GM23338 (cell line): ENCODE measurements around the gene PAX5. TPM values are rescaled to one million over a fixed set of nuclear protein-coding genes. Genes with fewer than 3 reads are reported as not detected.

Experiments
- ATAC-seq: fragments of 200-7000 bp; cut with Tn5 transposase; 3 replicates; pipeline ENCODE4 v1.9.1; 2020
- DNase-seq: peaks from one replicate; pipeline ENCODE4 v3.0.0-alpha.2; 2015; ENCODE audit warnings: low spot score
- H2AFZ ChIP-seq: fragments of 200-600 bp; sonication (generic); 2 replicates; pipeline ENCODE4 v1.8.0; 2016; ENCODE audit warnings: antibody characterized with exemption, mild to moderate bottlenecking, moderate library complexity
- H3F3A ChIP-seq: fragments of 200-600 bp; sonication (generic); replicated peaks from 2 replicates; pipeline ENCODE4 v1.8.0; 2017; ENCODE audit warnings: antibody characterized with exemption, mixed run types, low read depth
- H3K27ac ChIP-seq: fragments of 200-600 bp; sonication (generic); 2 replicates; pipeline ENCODE4 v1.6.1; 2016; ENCODE audit warnings: low read depth
- H3K27me3 ChIP-seq: fragments of 200-600 bp; sonication (generic); 2 replicates; pipeline ENCODE4 v1.8.0; 2016; ENCODE audit warnings: mild to moderate bottlenecking, mixed run types, moderate library complexity; ENCODE audit not compliant: insufficient read depth
- H3K36me3 ChIP-seq: fragments of 200-600 bp; sonication (generic); 2 replicates; pipeline ENCODE4 v1.8.0; 2016; ENCODE audit warnings: mild to moderate bottlenecking; ENCODE audit not compliant: insufficient read depth
- H3K4me1 ChIP-seq: fragments of 200-600 bp; sonication (generic); 2 replicates; pipeline ENCODE4 v1.8.0; 2016; ENCODE audit warnings: mild to moderate bottlenecking, moderate library complexity; ENCODE audit not compliant: insufficient read depth
- H3K4me2 ChIP-seq: fragments of 200-600 bp; sonication (generic); 2 replicates; pipeline ENCODE4 v1.7.1; 2017; ENCODE audit warnings: mixed run types
- H3K4me3 ChIP-seq: fragments of 200-600 bp; sonication (generic); 2 replicates; pipeline ENCODE4 v1.6.1; 2016; ENCODE audit warnings: mixed run types
- H3K79me2 ChIP-seq: fragments of 200-600 bp; sonication (generic); replicated peaks from 2 replicates; pipeline ENCODE4 v1.8.0; 2017; ENCODE audit warnings: mild to moderate bottlenecking; ENCODE audit not compliant: insufficient read depth
- H3K9me2 ChIP-seq: fragments of 200-600 bp; sonication (generic); 2 replicates; pipeline ENCODE4 v1.8.0; 2017; ENCODE audit not compliant: insufficient read depth
- H4K20me1 ChIP-seq: fragments of 200-600 bp; sonication (generic); replicated peaks from 2 replicates; pipeline ENCODE4 v1.8.0; 2017; ENCODE audit warnings: mild to moderate bottlenecking; ENCODE audit not compliant: insufficient read depth
- H3K27ac Mint-ChIP-seq: 2 replicates; pipeline ENCODE4 v1.8.0; 2020; ENCODE audit warnings: inconsistent platforms, mild to moderate bottlenecking, moderate library complexity, mixed read lengths
- H3K27me3 Mint-ChIP-seq: 3 replicates; pipeline ENCODE4 v1.8.0; 2022; ENCODE audit warnings: low read depth, mild to moderate bottlenecking, moderate library complexity, mixed read lengths, inconsistent platforms; ENCODE audit not compliant: insufficient read depth, poor library complexity
- H3K36me3 Mint-ChIP-seq: 3 replicates; pipeline ENCODE4 v1.8.0; 2021; ENCODE audit warnings: low read depth, mild to moderate bottlenecking, inconsistent platforms, moderate library complexity, mixed read lengths
- H3K4me1 Mint-ChIP-seq: 3 replicates; pipeline ENCODE4 v1.8.0; 2020; ENCODE audit warnings: mild to moderate bottlenecking, inconsistent platforms, mixed read lengths
- H3K4me3 Mint-ChIP-seq: 3 replicates; pipeline ENCODE4 v1.8.0; 2021; ENCODE audit warnings: moderate library complexity, mild to moderate bottlenecking, inconsistent platforms, mixed read lengths
- H3K9me3 Mint-ChIP-seq: 3 replicates; pipeline ENCODE4 v1.8.0; 2020; ENCODE audit warnings: moderate library complexity, mild to moderate bottlenecking, inconsistent platforms, mixed read lengths
- CTCF ChIP-seq, 2 experiments: fragments of 200-600 bp in 1 of 2; sonication (generic) in 1 of 2; conservative IDR thresholded peaks; 2 replicates each; pipeline versions ENCODE4 v1.5.1 to v1.6.1; 2016 to 2017; ENCODE audit warnings: antibody characterized with exemption in 2 of 2, low read depth in 2 of 2, mild to moderate bottlenecking in 2 of 2, moderate library complexity in 1 of 2
- ETS1 ChIP-seq: IDR thresholded peaks from 2 replicates; pipeline ENCODE4 v1.6.1; 2016; ENCODE audit warnings: antibody characterized with exemption
- EZH2 ChIP-seq: fragments of 200-600 bp; sonication (generic); IDR thresholded peaks from one replicate; pipeline ENCODE4 v1.8.0; 2017; ENCODE audit warnings: antibody characterized with exemption, mild to moderate bottlenecking, low read depth; ENCODE audit not compliant: unreplicated experiment
- EZH2phosphoT487 ChIP-seq: fragments of 200-600 bp; sonication (generic); IDR thresholded peaks from one replicate; pipeline ENCODE4 v1.8.1; 2018; ENCODE audit warnings: antibody characterized with exemption; ENCODE audit not compliant: unreplicated experiment
- NANOG ChIP-seq: IDR thresholded peaks from 2 replicates; pipeline ENCODE4 v1.6.1; 2016; ENCODE audit warnings: antibody characterized with exemption, borderline replicate concordance
- POLR2AphosphoS5 ChIP-seq: IDR thresholded peaks from 2 replicates; pipeline ENCODE4 v1.6.1; 2016; ENCODE audit warnings: antibody characterized with exemption, low read depth
- REST ChIP-seq: IDR thresholded peaks from one replicate; pipeline ENCODE4 v1.6.1; 2018; ENCODE audit warnings: antibody characterized with exemption; ENCODE audit not compliant: unreplicated experiment
- STAT1 ChIP-seq: IDR thresholded peaks from one replicate; pipeline ENCODE4 v1.6.1; 2016; ENCODE audit warnings: antibody characterized with exemption; ENCODE audit not compliant: unreplicated experiment
- ZNF331 ChIP-seq: fragments of 250-450 bp; sonication (Bioruptor Pico); IDR thresholded peaks from 2 replicates; pipeline ENCODE4 v1.5.0; 2020; ENCODE audit warnings: low read depth, mild to moderate bottlenecking, moderate library complexity
- ZNF462 ChIP-seq: fragments of 250-450 bp; sonication (Bioruptor Pico); IDR thresholded peaks from 2 replicates; pipeline ENCODE4 v1.5.0; 2020; ENCODE audit warnings: mild to moderate bottlenecking, moderate library complexity
- polyA plus RNA-seq: library from polyadenylated mRNA; unstranded; fragments of >200 nt; fragmentation: Nextera tagmentation; extraction: Ambion mirVana; gene quantifications from 2 replicates; pipeline ENCODE4 v1.2.1, GENCODE V29; 2016
- total RNA-seq: library from RNA; depleted of rRNA; stranded (reverse); fragments of >200 nt; shearing (Covaris generic); gene quantifications from 2 replicates; pipeline ENCODE4 v1.2.3, GENCODE V29; 2014

PAX5 gene
- total and polyA plus RNA-seq, 2 experiments from 2014 or later: 0.17 to 0.60 TPM

- DNase-seq (no peak), ATAC-seq (peak; percentile 56)
- H3K36me3 ChIP-seq: no peaks in the 10 kb centered on the region
- Mint-ChIP-seq H3K4me1 (peaks cover 10% of the 10 kb centered on the region), H3K27ac (no peak overlapping the region), H3K27me3 (peaks cover 18% of the 10 kb centered on the region), H3K9me3 (no peaks in the 10 kb centered on the region; the same call in 2 of the 3 replicates), H3K36me3 (no peaks in the 10 kb centered on the region), H3K4me3 (no peak overlapping the region)
- H3F3A ChIP-seq: no peaks in the 10 kb centered on the region
- no peaks in the 10 kb centered on the region for H3K4me1 ChIP-seq
- H4K20me1 ChIP-seq: no peaks in the 10 kb centered on the region
- H3K4me2 ChIP-seq: no peak overlapping the region
- 0 out of 2 replicates have a peak, but pooled peaks cover 5% of the 10 kb centered on the region for H3K9me2 ChIP-seq
- H3K27me3 ChIP-seq: no peaks in the 10 kb centered on the region
- no peaks in the 10 kb centered on the region for H3K79me2 ChIP-seq
- no peak overlapping the region for H2AFZ ChIP-seq
- H3K27ac ChIP-seq: no peak overlapping the region
- H3K4me3 ChIP-seq: no peak overlapping the region
- TF ChIP-seq EZH2phosphoT487 (no peak), EZH2 (no peak), STAT1 (no peak), NANOG (no peak), CTCF (conservative IDR thresholded peaks at IDR 0.05; ENCODE audit: low read depth in 2 of 2) (no peak), ZNF331 (CRISPR knock-in tag) (no peak), POLR2AphosphoS5 (no peak), ZNF462 (CRISPR knock-in tag) (no peak), ETS1 (no peak), REST (no peak)
These were observed 186.0 kb downstream of the PAX5 start for GRCh38 chr9:36847781-36848673.
